Activated T-helper 17 cell treated with anti-CD3 and anti-CD28 coated beads, Interleukin-2, amount 50 U/mL, for 72 hours (primary cell): Measurements from ENCODE around the gene GRIK3. TPM values are rescaled to one million over a fixed set of nuclear protein-coding genes. Genes with fewer than 3 reads are reported as not detected.

Experiments
- ATAC-seq: fragments of 150-1000 bp; cut with Tn5 transposase; replicated peaks from 2 replicates; pipeline ENCODE4 v1.10.0; 2021; ENCODE audit warnings: mild to moderate bottlenecking, moderate library complexity
- H3K27ac Mint-ChIP-seq: one replicate; pipeline ENCODE4 v1.8.0; 2022; ENCODE audit warnings: mixed read lengths
- H3K27me3 Mint-ChIP-seq: one replicate; pipeline ENCODE4 v1.8.0; 2022; ENCODE audit warnings: mixed read lengths
- H3K36me3 Mint-ChIP-seq: one replicate; pipeline ENCODE4 v1.8.0; 2022; ENCODE audit warnings: low read depth, mild to moderate bottlenecking, mixed read lengths
- H3K4me1 Mint-ChIP-seq: one replicate; pipeline ENCODE4 v1.8.0; 2022; ENCODE audit warnings: mixed read lengths
- H3K4me3 Mint-ChIP-seq: one replicate; pipeline ENCODE4 v1.8.0; 2022; ENCODE audit warnings: mild to moderate bottlenecking, mixed read lengths
- H3K9me3 Mint-ChIP-seq: one replicate; pipeline ENCODE4 v1.8.0; 2022; ENCODE audit warnings: mixed read lengths
- total RNA-seq, 2 donors: library from RNA; stranded (reverse); gene quantifications; one replicate each; pipeline ENCODE4 v1.2.3, GENCODE V29; 2022

Gene GRIK3
- total RNA-seq, 2 donors from 2014 or later: not detected

GRCh38 chr1:36874271-36875060 lies 159.8 kb downstream of the GRIK3 start:
- Mint-ChIP-seq H3K4me1 (no peaks in the 10 kb centered on the region), H3K4me3 (no peak overlapping the region), H3K36me3 (no peaks in the 10 kb centered on the region), H3K9me3 (no peaks in the 10 kb centered on the region), H3K27ac (no peak overlapping the region), H3K27me3 (peaks cover 16% of the 10 kb centered on the region)
- ATAC-seq: no peak

- peaks cover 12% of the 10 kb centered on the region for H3K27me3 Mint-ChIP-seq
- no peak overlapping the region for H3K4me3 Mint-ChIP-seq
- ATAC-seq: no peak
- H3K9me3 Mint-ChIP-seq: no peaks in the 10 kb centered on the region
- H3K27ac Mint-ChIP-seq: no peak overlapping the region
- no peaks in the 10 kb centered on the region for H3K4me1 Mint-ChIP-seq
- no peaks in the 10 kb centered on the region for H3K36me3 Mint-ChIP-seq
Observed at GRCh38 chr1:36872858-36873257, 161.5 kb downstream of the GRIK3 start.

GRCh38 chr1:36872126-36872754 lies 162.1 kb downstream of the GRIK3 start:
- Mint-ChIP-seq H3K9me3 (no peaks in the 10 kb centered on the region), H3K4me1 (no peaks in the 10 kb centered on the region), H3K27ac (no peak overlapping the region), H3K27me3 (peaks cover 6% of the 10 kb centered on the region), H3K36me3 (no peaks in the 10 kb centered on the region), H3K4me3 (no peak overlapping the region)
- no peak for ATAC-seq

- Mint-ChIP-seq H3K27ac (no peak overlapping the region), H3K27me3 (peaks cover 3% of the 10 kb centered on the region), H3K4me3 (no peak overlapping the region), H3K36me3 (no peaks in the 10 kb centered on the region), H3K4me1 (no peaks in the 10 kb centered on the region), H3K9me3 (no peaks in the 10 kb centered on the region)
- ATAC-seq: no peak
Observed at GRCh38 chr1:36871146-36871971, 163.0 kb downstream of the GRIK3 start.

- Mint-ChIP-seq H3K4me3 (no peak overlapping the region), H3K36me3 (no peaks in the 10 kb centered on the region), H3K9me3 (no peaks in the 10 kb centered on the region), H3K27me3 (peaks cover 3% of the 10 kb centered on the region), H3K4me1 (no peaks in the 10 kb centered on the region), H3K27ac (no peak overlapping the region)
- ATAC-seq: no peak
Observed at GRCh38 chr1:36869826-36870225, 164.5 kb downstream of the GRIK3 start.

GRCh38 chr1:36869054-36869453 lies 165.3 kb downstream of the GRIK3 start:
- Mint-ChIP-seq H3K36me3 (no peaks in the 10 kb centered on the region), H3K4me1 (no peaks in the 10 kb centered on the region), H3K9me3 (no peaks in the 10 kb centered on the region), H3K4me3 (no peak overlapping the region), H3K27ac (no peak overlapping the region), H3K27me3 (no peaks in the 10 kb centered on the region)
- ATAC-seq: no peak

- Mint-ChIP-seq H3K27me3 (peaks cover 5% of the 10 kb centered on the region), H3K36me3 (no peaks in the 10 kb centered on the region), H3K27ac (no peak overlapping the region), H3K4me3 (no peak overlapping the region), H3K4me1 (no peaks in the 10 kb centered on the region), H3K9me3 (no peaks in the 10 kb centered on the region)
- ATAC-seq: no peak
Observed at GRCh38 chr1:36867575-36867974, 166.7 kb downstream of the GRIK3 start.

GRCh38 chr1:36866169-36866814 lies 168.0 kb downstream of the GRIK3 start:
- H3K27ac Mint-ChIP-seq: no peak overlapping the region
- no peaks in the 10 kb centered on the region for H3K9me3 Mint-ChIP-seq
- no peak for ATAC-seq
- H3K4me3 Mint-ChIP-seq: no peak overlapping the region
- no peaks in the 10 kb centered on the region for H3K36me3 Mint-ChIP-seq
- peaks cover 10% of the 10 kb centered on the region for H3K27me3 Mint-ChIP-seq
- no peaks in the 10 kb centered on the region for H3K4me1 Mint-ChIP-seq

GRCh38 chr1:36865602-36865900 lies 168.8 kb downstream of the GRIK3 start:
- Mint-ChIP-seq H3K4me1 (no peaks in the 10 kb centered on the region), H3K27me3 (peaks cover 12% of the 10 kb centered on the region), H3K4me3 (no peak overlapping the region), H3K27ac (no peak overlapping the region), H3K36me3 (no peaks in the 10 kb centered on the region), H3K9me3 (no peaks in the 10 kb centered on the region)
- ATAC-seq: no peak

- ATAC-seq: no peak
- no peaks in the 10 kb centered on the region for H3K4me1 Mint-ChIP-seq
Observed at GRCh38 chr1:36864823-36865601, 169.3 kb downstream of the GRIK3 start.

GRCh38 chr1:36864182-36864822 lies 170.0 kb downstream of the GRIK3 start:
- Mint-ChIP-seq H3K9me3 (no peaks in the 10 kb centered on the region), H3K4me3 (no peak overlapping the region), H3K4me1 (no peaks in the 10 kb centered on the region), H3K36me3 (no peaks in the 10 kb centered on the region), H3K27ac (no peak overlapping the region), H3K27me3 (peaks cover 12% of the 10 kb centered on the region)
- no peak for ATAC-seq

More at GRCh38 chr1:36864823-36865601, 169.3 kb downstream of the GRIK3 start:
- Mint-ChIP-seq H3K27me3 (peaks cover 12% of the 10 kb centered on the region), H3K9me3 (no peaks in the 10 kb centered on the region), H3K4me3 (no peak overlapping the region), H3K27ac (no peak overlapping the region), H3K36me3 (no peaks in the 10 kb centered on the region)

- H3K4me3 Mint-ChIP-seq: no peak overlapping the region
- no peaks in the 10 kb centered on the region for H3K36me3 Mint-ChIP-seq
- no peaks in the 10 kb centered on the region for H3K4me1 Mint-ChIP-seq
- H3K27ac Mint-ChIP-seq: no peak overlapping the region
- ATAC-seq: no peak
- H3K9me3 Mint-ChIP-seq: no peaks in the 10 kb centered on the region
- H3K27me3 Mint-ChIP-seq: peaks cover 12% of the 10 kb centered on the region
Observed at GRCh38 chr1:36863500-36863899, 170.8 kb downstream of the GRIK3 start.

GRCh38 chr1:36863061-36863460 lies 171.3 kb downstream of the GRIK3 start:
- no peak overlapping the region for H3K4me3 Mint-ChIP-seq
- H3K27ac Mint-ChIP-seq: no peak overlapping the region
- no peaks in the 10 kb centered on the region for H3K4me1 Mint-ChIP-seq
- H3K9me3 Mint-ChIP-seq: no peaks in the 10 kb centered on the region
- ATAC-seq: no peak
- H3K36me3 Mint-ChIP-seq: no peaks in the 10 kb centered on the region
- H3K27me3 Mint-ChIP-seq: peaks cover 12% of the 10 kb centered on the region
